Endodermal cell (in vitro differentiated cells): Measurements from ENCODE around the gene NAB1. TPM values are rescaled to one million over a fixed set of nuclear protein-coding genes. Genes with fewer than 3 reads are reported as not detected.

Experiments used
- DNase-seq: peaks from one replicate; pipeline ENCODE4 v3.0.0-alpha.2; 2017
- H3K27ac ChIP-seq: 2 replicates; pipeline ENCODE4 v1.5.1; 2013; ENCODE audit warnings: mild to moderate bottlenecking, low read depth, low read length, moderate library complexity
- H3K27me3 ChIP-seq: 2 replicates; pipeline ENCODE4 v1.6.1; 2013; ENCODE audit warnings: mild to moderate bottlenecking, low read length, moderate library complexity; ENCODE audit not compliant: insufficient read depth, control insufficient read depth, poor library complexity, severe bottlenecking
- H3K36me3 ChIP-seq: 2 replicates; pipeline ENCODE4 v1.7.0; 2013; ENCODE audit warnings: mild to moderate bottlenecking, low read length, moderate library complexity; ENCODE audit not compliant: control insufficient read depth, insufficient read depth
- H3K4me1 ChIP-seq: one replicate; pipeline ENCODE4 v1.7.0; 2013; ENCODE audit warnings: low read length; ENCODE audit not compliant: control insufficient read depth, insufficient read depth
- H3K4me3 ChIP-seq: 2 replicates; pipeline ENCODE4 v1.5.1; 2013; ENCODE audit warnings: mild to moderate bottlenecking, low read length, moderate library complexity
- H3K9ac ChIP-seq: 2 replicates; pipeline ENCODE4 v1.6.1; 2013; ENCODE audit warnings: mild to moderate bottlenecking, low read length, moderate library complexity; ENCODE audit not compliant: poor library complexity, severe bottlenecking; ENCODE audit errors: extremely low read depth
- H3K9me3 ChIP-seq: 2 replicates; pipeline ENCODE4 v1.6.1; 2013; ENCODE audit warnings: mild to moderate bottlenecking, low read length, moderate library complexity; ENCODE audit not compliant: control insufficient read depth
- H3K27ac Mint-ChIP-seq: 2 replicates; pipeline ENCODE4 v1.8.0; 2020; ENCODE audit warnings: mixed read lengths
- H3K27me3 Mint-ChIP-seq: 2 replicates; pipeline ENCODE4 v1.8.0; 2021; ENCODE audit warnings: mild to moderate bottlenecking, mixed read lengths; ENCODE audit not compliant: insufficient read depth
- H3K36me3 Mint-ChIP-seq: 2 replicates; pipeline ENCODE4 v1.8.0; 2020; ENCODE audit warnings: low read depth, mixed read lengths
- H3K4me1 Mint-ChIP-seq: 2 replicates; pipeline ENCODE4 v1.8.0; 2020; ENCODE audit warnings: mixed read lengths
- H3K4me3 Mint-ChIP-seq: 2 replicates; pipeline ENCODE4 v1.8.0; 2020; ENCODE audit warnings: mild to moderate bottlenecking, moderate library complexity, mixed read lengths
- H3K9me3 Mint-ChIP-seq: 2 replicates; pipeline ENCODE4 v1.8.0; 2020; ENCODE audit warnings: mild to moderate bottlenecking, mixed read lengths
- CTCF ChIP-seq: fragments of 200-600 bp; sonication (generic); conservative IDR thresholded peaks from 2 replicates; pipeline ENCODE4 v1.5.0; 2021; ENCODE audit warnings: antibody characterized with exemption, mild to moderate bottlenecking
- WGBS, 2 experiments: methylation state at CpG; one replicate each; pipeline versions ENCODE4 v1.1.5 to v1.1.7; 2013; ENCODE audit warnings: missing lambda C conversion rate in 2 of 2, mixed read lengths in 1 of 2; ENCODE audit not compliant: insufficient coverage in 1 of 2, insufficient read length in 1 of 2; 5-methylcytosine and 5-hydroxymethylcytosine counted together
- total RNA-seq, 2 donors: library from RNA; stranded (reverse); fragmentation: NEBNext Ultra II Directional in 1 of 2; extraction: Animal tissue kit (Norgen Biotek cat#: 25700) in 1 of 2; gene quantifications; 2 replicates in 1 of 2; 3 replicates in 1 of 2; pipeline ENCODE4 v1.2.1, GENCODE V29; 2021

The NAB1 gene
- total RNA-seq, 2 donors from 2014 or later = 21.7 to 36.1 TPM

GRCh38 chr2:190720691-190721090, 71.8 kb downstream of the NAB1 start:
- Histone ChIP-seq H3K9me3 (peaks cover 10% of the 10 kb centered on the region), H3K36me3 (no peaks in the 10 kb centered on the region), H3K27ac (no peak overlapping the region), H3K27me3 (no peaks in the 10 kb centered on the region), H3K4me1 (no peaks in the 10 kb centered on the region), H3K4me3 (no peak overlapping the region), H3K9ac (no peak overlapping the region)
- Mint-ChIP-seq H3K27ac (no peak overlapping the region), H3K9me3 (peaks cover 10% of the 10 kb centered on the region), H3K36me3 (no peaks in the 10 kb centered on the region), H3K4me1 (peaks cover 8% of the 10 kb centered on the region), H3K27me3 (no peaks in the 10 kb centered on the region), H3K4me3 (no peak overlapping the region)
- no peak for TF ChIP-seq CTCF
- 87 to 100% methylated on average over 1 of the region's 1 CpG for WGBS, 2 experiments
- no peak for DNase-seq

DNA sequence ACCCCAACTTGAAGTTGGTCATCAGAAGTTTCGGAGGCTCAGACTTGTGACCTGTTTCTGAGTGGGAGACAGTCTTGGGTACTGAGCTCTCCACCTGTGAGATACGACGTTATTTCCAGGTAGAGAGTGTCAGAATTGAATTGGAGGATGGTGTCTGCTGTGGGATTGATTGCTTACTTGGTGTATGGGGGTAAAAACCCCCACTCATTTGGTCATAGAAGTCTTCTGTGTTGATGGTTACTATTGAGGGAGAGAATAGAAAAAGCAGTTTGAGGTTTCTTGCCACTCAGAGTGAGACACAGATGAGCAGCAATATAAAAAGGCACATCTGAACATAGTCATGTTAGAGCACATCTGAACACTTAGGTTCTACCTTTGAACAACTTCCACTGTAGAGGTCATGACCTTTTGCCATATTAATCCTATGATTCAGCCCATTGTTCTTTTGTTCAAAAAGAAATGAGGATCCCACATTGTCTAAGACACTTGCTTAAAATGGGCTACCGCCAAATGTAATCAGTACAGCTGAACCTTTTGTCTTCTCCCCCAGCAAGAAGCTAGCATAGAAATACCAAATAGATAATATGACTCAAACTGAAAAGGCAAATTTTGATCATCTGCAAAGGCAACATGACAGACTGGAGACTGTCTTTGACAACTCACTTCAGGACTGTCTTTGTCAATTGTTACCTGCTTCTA, 73.3 kb downstream of the NAB1 start:
- no peaks in the 10 kb centered on the region for H3K9me3 ChIP-seq
- no peak overlapping the region for H3K27ac ChIP-seq
- Mint-ChIP-seq H3K4me3 (no peak overlapping the region), H3K27ac (no peak overlapping the region), H3K27me3 (no peaks in the 10 kb centered on the region), H3K36me3 (no peaks in the 10 kb centered on the region), H3K4me1 (peaks cover 8% of the 10 kb centered on the region), H3K9me3 (no peaks in the 10 kb centered on the region)
- 89 to 93% methylated on average over 1 to 4 of the region's 4 CpGs for WGBS, 2 experiments
- no peak for DNase-seq
- no peaks in the 10 kb centered on the region for H3K4me1 ChIP-seq
- TF ChIP-seq CTCF = no peak
- no peaks in the 10 kb centered on the region for H3K36me3 ChIP-seq
- H3K9ac ChIP-seq = no peak overlapping the region
- no peaks in the 10 kb centered on the region for H3K27me3 ChIP-seq
- no peak overlapping the region for H3K4me3 ChIP-seq

GRCh38 chr2:190722835-190723234, 74.0 kb downstream of the NAB1 start:
- H3K4me1 ChIP-seq = no peaks in the 10 kb centered on the region
- Mint-ChIP-seq H3K4me3 (no peak overlapping the region), H3K9me3 (no peaks in the 10 kb centered on the region), H3K4me1 (peaks cover 8% of the 10 kb centered on the region), H3K36me3 (no peaks in the 10 kb centered on the region), H3K27me3 (no peaks in the 10 kb centered on the region), H3K27ac (no peak overlapping the region)
- H3K27ac ChIP-seq = no peak overlapping the region
- H3K27me3 ChIP-seq = no peaks in the 10 kb centered on the region
- H3K9ac ChIP-seq = no peak overlapping the region
- no peak for TF ChIP-seq CTCF
- no peak for DNase-seq
- H3K4me3 ChIP-seq = no peak overlapping the region
- WGBS, 2 experiments = 87 to 89% methylated on average over 6 of the region's 6 CpGs
- H3K9me3 ChIP-seq = no peaks in the 10 kb centered on the region
- no peaks in the 10 kb centered on the region for H3K36me3 ChIP-seq
